ENCODE results near the gene SDF2. TPM values are rescaled to one million over a fixed set of nuclear protein-coding genes. Genes with fewer than 3 reads are reported as not detected.

Gene SDF2
- total and polyA plus RNA-seq, 10 of the 15 experiments (the other 5 are each of a cell fraction or from before 2014, with no cell fraction given): 29.8 to 81.0 (median 41.5) TPM

DNA sequence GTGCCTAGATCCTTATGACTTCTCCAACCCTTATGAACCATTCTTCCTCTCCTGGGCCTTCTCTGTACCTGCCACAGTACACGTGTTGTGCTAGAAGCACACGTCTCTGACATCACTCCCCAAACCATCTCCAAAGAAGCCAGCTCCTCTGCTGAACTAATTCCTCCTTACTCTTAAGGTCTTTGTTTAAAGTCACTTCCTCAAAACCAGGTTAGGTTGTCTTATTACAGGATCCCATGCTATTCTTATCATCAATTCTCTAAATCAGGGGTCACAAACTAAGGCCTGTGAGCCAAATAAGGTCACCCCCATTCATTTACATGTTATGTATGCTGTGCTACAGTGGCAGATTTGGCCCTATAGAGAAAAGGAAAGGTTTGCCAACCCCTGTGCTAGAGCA lies 4.3 kb upstream of the SDF2 start:
- ATAC-seq (no peak), FAIRE-seq (no peak), DNase-seq (ENCODE audit: low read depth, low spot score) (no peak)
- Histone ChIP-seq H4K20me1 (ENCODE audit: control insufficient read depth, insufficient read depth) (peaks cover 4% of the 10 kb centered on the region; the same call in 1 of the 2 replicates), H3K36me3 (ENCODE audit: control insufficient read depth in 2 of 2, insufficient read depth in 2 of 2, low read length in 1 of 2) (peaks cover 0 to 23% of the 10 kb centered on the region in 2 experiments; a peak in 2 of 4 replicates), H3K9ac (ENCODE audit: control insufficient read depth, insufficient read depth, low read length) (no peak overlapping the region), H3K4me1 (ENCODE audit: control insufficient read depth, insufficient read depth, low read length) (peaks cover 3% of the 10 kb centered on the region; the same call in 1 of the 2 replicates), H2AFZ (ENCODE audit: control insufficient read depth, low read depth, low read length) (no peak overlapping the region), H3K4me3 (no peak overlapping the region), H3K4me2 (ENCODE audit: control insufficient read depth, insufficient read depth) (no peak overlapping the region), H3K9me3 (replicated peaks; ENCODE audit: control insufficient read depth, insufficient read depth, low read length) (no peaks in the 10 kb centered on the region), H3K79me2 (ENCODE audit: control insufficient read depth, insufficient read depth, low read length) (peaks cover 57% of the 10 kb centered on the region), H3K27ac (ENCODE audit: control insufficient read depth, insufficient read depth) (no peak overlapping the region), H3K27me3 (replicated peaks in 1 of 2; ENCODE audit: control insufficient read depth in 2 of 2, insufficient read depth in 2 of 2, low read length in 1 of 2) (no peaks in the 10 kb centered on the region)
- TF ChIP-seq CEBPZ (IDR thresholded peaks at IDR 0.05; ENCODE audit: low read depth, low read length) (no peak), SPI1 (IDR thresholded peaks at IDR 0.05; ENCODE audit: borderline replicate concordance, insufficient read depth, low read depth, low read length) (peak; percentile 60; the same call in 1 of the 2 replicates)
- ChIA-PET POLR2A (no interaction called here), RAD21 (ENCODE audit: unreplicated experiment) (interaction anchor here (1.3 kb wide), 1 partner anchor 451 kb away, joined by 4 read pairs; no protein-coding TSS in a partner anchor), SMC1A (ENCODE audit: uncharacterized antibody, unreplicated experiment) (interaction anchor here (1.3 kb wide), 1 partner anchor 13 kb away, joined by 3 read pairs; no protein-coding TSS in a partner anchor), CTCF (interaction anchor here (1.2 kb wide), 1 partner anchor 19 kb away, joined by 6 read pairs; no protein-coding TSS in a partner anchor)
- no TSS peak for BruUV-seq (replicated peaks)
- in situ Hi-C loops (cut with MboI) (no loop called here), intact Hi-C loops (cut with micrococcal nuclease; ENCODE audit: unreplicated experiment) (no loop called here)
- 100% methylated on average over 2 of the region's 2 CpGs for WGBS (ENCODE audit: insufficient coverage, insufficient replicate concordance, low lambda C conversion rate, missing lambda C conversion rate)

Measured in GM12878 (cell line).